Aorta (tissue), 5 donors: ENCODE measurements around the gene ST6GALNAC5. TPM values are rescaled to one million over a fixed set of nuclear protein-coding genes. Genes with fewer than 3 reads are reported as not detected.

Experiments
- ATAC-seq: fragments of 200-7000 bp; cut with Tn5 transposase; one replicate; pipeline ENCODE4 v1.9.1; 2022; ENCODE audit warnings: moderate library complexity; ENCODE audit not compliant: low FRiP score
- DNase-seq, 2 donors: peaks; one replicate each; pipeline ENCODE4 v3.0.0-alpha.2; 2020
- H3K27ac ChIP-seq, 2 donors: one replicate each; pipeline ENCODE4 v1.5.1; 2013; ENCODE audit warnings: low read length in 2 of 2, mild to moderate bottlenecking in 2 of 2, moderate library complexity in 2 of 2, control low read depth in 1 of 2, inconsistent platforms in 1 of 2, low read depth in 1 of 2
- H3K27me3 ChIP-seq, 2 donors: one replicate each; pipeline ENCODE4 v1.6.1; 2013; ENCODE audit warnings: control low read depth in 1 of 2, low read length in 1 of 2, mild to moderate bottlenecking in 1 of 2, moderate library complexity in 1 of 2; ENCODE audit not compliant: insufficient read depth in 2 of 2, control insufficient read depth in 1 of 2
- H3K36me3 ChIP-seq, 2 donors: one replicate each; pipeline ENCODE4 v1.6.1; 2013; ENCODE audit warnings: control low read depth in 1 of 2, low read length in 1 of 2, mild to moderate bottlenecking in 1 of 2; ENCODE audit not compliant: insufficient read depth in 2 of 2, control insufficient read depth in 1 of 2
- H3K4me1 ChIP-seq, 2 donors: one replicate each; pipeline ENCODE4 v1.6.1; 2013; ENCODE audit warnings: low read length in 2 of 2, control low read depth in 1 of 2, mild to moderate bottlenecking in 1 of 2, moderate library complexity in 1 of 2; ENCODE audit not compliant: insufficient read depth in 2 of 2, control insufficient read depth in 1 of 2
- H3K4me3 ChIP-seq, 2 donors: one replicate each; pipeline ENCODE4 v1.5.1; 2013; ENCODE audit warnings: low read length in 2 of 2, control low read depth in 1 of 2, mild to moderate bottlenecking in 1 of 2
- H3K9me3 ChIP-seq: one replicate; pipeline ENCODE4 v1.6.1; 2013; ENCODE audit warnings: mild to moderate bottlenecking, low read length; ENCODE audit not compliant: control insufficient read depth
- WGBS, 2 donors: extraction: QIAGEN DNeasy Blood & Tissue Kit; methylation state at CpG; one replicate each; pipeline ENCODE4 v1.1.7; 2013; 5-methylcytosine and 5-hydroxymethylcytosine counted together
- intact Hi-C, 2 donors: fragments of 100-400 bp; cut with DNase I; formaldehyde crosslinking; loops; one replicate each; pipeline versions ENCODE4 v1.14.2 to v1.15.0; 2022
- polyA plus RNA-seq, 2 donors: library from polyadenylated mRNA; stranded (reverse); fragments of 200-250 nt; gene quantifications; one replicate each; pipeline ENCODE4 v1.2.3, GENCODE V29; 2013
- total RNA-seq, 2 donors: library from RNA; stranded (reverse); fragmentation: NEBNext Ultra II Directional; extraction: Animal tissue kit (Norgen Biotek cat#: 25700); gene quantifications; one replicate each; pipeline ENCODE4 v1.2.1, GENCODE V29; 2021
- donor health status: healthy with polysubstance abuse.
- donor health status: Bipolar disorder and iron deficiency.
- donor health status: DM: no; HTN: no; CAD: no.
- donor health status: DM: no; HTN: no; CAD: no.
- donor health status: DM: yes; HTN: yes; CAD: no.

The ST6GALNAC5 gene
- total and polyA plus RNA-seq, 4 donors, result 2.6 to 11.7 (median 6.7) TPM

- H3K4me3 ChIP-seq, result no peak overlapping the region
- ATAC-seq (no peak), DNase-seq (no peak)
- no peaks in the 10 kb centered on the region for H3K9me3 ChIP-seq
- no peak overlapping the region for H3K27ac ChIP-seq
- no peaks in the 10 kb centered on the region for H3K36me3 ChIP-seq
- WGBS, 2 donors, result 95 to 99% methylated on average over 2 of the region's 2 CpGs
- intact Hi-C loops, result no loop called here
- H3K4me1 ChIP-seq, result peaks cover 0 to 1% of the 10 kb centered on the region in 2 donors
- no peaks in the 10 kb centered on the region for H3K27me3 ChIP-seq
These were observed 34.0 kb downstream of the ST6GALNAC5 start for GRCh38 chr1:76901158-76901767.

DNA sequence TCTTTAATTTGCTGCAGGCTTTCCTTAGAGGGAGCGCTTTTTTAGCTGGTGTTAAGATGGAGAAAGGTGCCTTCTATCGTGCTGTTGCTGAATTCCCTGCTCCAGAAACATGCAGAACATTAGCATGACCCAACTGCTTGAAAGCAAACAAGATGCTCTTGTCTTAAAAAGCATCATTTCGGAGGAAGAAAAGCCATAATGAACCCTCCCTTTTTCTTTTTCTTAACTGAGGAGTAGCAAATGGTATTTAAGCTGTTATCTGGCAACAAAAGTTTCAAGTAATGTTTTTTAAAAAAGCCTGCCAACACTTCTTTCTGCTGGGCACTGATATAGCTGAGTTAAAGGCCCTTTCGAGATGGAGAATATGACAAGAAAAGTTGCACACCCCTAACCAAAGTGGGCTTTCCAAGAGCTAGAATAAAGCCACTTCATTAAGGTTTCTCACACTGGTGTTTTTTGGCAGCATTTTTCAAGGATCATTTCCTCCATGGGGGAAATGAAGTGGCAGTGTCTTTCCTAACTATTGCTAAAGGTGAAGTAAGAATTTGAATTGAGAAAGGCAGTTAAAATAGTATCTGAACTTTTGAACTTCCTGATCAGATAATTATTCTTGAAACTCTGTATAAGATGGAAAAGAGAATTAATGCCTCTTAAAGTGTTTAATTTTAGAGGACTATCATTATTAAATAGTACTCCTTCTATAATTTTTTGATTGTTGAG lies 38.8 kb downstream of the ST6GALNAC5 start:
- H3K27ac ChIP-seq, result no peak overlapping the region
- no peak overlapping the region for H3K4me3 ChIP-seq
- WGBS, 2 donors, result 66 to 69% methylated on average over 4 of the region's 4 CpGs
- DNase-seq (no peak), ATAC-seq (no peak)
- H3K4me1 ChIP-seq, result peaks cover 0 to 1% of the 10 kb centered on the region in 2 donors
- no peaks in the 10 kb centered on the region for H3K27me3 ChIP-seq
- H3K9me3 ChIP-seq, result peaks cover 1% of the 10 kb centered on the region
- H3K36me3 ChIP-seq, result no peaks in the 10 kb centered on the region
- intact Hi-C loops, result no loop called here

GRCh38 chr1:76909311-76909710 lies 42.0 kb downstream of the ST6GALNAC5 start:
- no peaks in the 10 kb centered on the region for H3K36me3 ChIP-seq
- H3K27me3 ChIP-seq, result no peaks in the 10 kb centered on the region
- DNase-seq, result no peak
- H3K9me3 ChIP-seq, result peaks cover 1% of the 10 kb centered on the region
- ATAC-seq, result no peak
- H3K27ac ChIP-seq, result no peak overlapping the region
- intact Hi-C loops, result no loop called here
- 47 to 55% methylated on average over 1 of the region's 1 CpG for WGBS, 2 donors
- no peak overlapping the region for H3K4me3 ChIP-seq
- H3K4me1 ChIP-seq, result peaks cover 0 to 1% of the 10 kb centered on the region in 2 donors

- ATAC-seq (no peak), DNase-seq (no peak)
- Histone ChIP-seq H3K36me3 (no peaks in the 10 kb centered on the region), H3K27me3 (no peaks in the 10 kb centered on the region), H3K27ac (no peak overlapping the region), H3K4me3 (no peak overlapping the region), H3K4me1 (no peaks in the 10 kb centered on the region), H3K9me3 (no peaks in the 10 kb centered on the region)
- intact Hi-C loops, result no loop called here
- 81 to 85% methylated on average over 6 of the region's 6 CpGs for WGBS, 2 donors
These were observed 51.8 kb downstream of the ST6GALNAC5 start for GRCh38 chr1:76919085-76919484.

- intact Hi-C loops, result no loop called here
- Histone ChIP-seq H3K4me1 (no peaks in the 10 kb centered on the region), H3K36me3 (no peaks in the 10 kb centered on the region), H3K27me3 (no peaks in the 10 kb centered on the region), H3K9me3 (no peaks in the 10 kb centered on the region), H3K27ac (no peak overlapping the region), H3K4me3 (no peak overlapping the region)
- 81 to 83% methylated on average over 3 of the region's 3 CpGs for WGBS, 2 donors
- no peak for DNase-seq
- ATAC-seq, result no peak
These were observed 54.3 kb downstream of the ST6GALNAC5 start for GRCh38 chr1:76921590-76921989.

DNA sequence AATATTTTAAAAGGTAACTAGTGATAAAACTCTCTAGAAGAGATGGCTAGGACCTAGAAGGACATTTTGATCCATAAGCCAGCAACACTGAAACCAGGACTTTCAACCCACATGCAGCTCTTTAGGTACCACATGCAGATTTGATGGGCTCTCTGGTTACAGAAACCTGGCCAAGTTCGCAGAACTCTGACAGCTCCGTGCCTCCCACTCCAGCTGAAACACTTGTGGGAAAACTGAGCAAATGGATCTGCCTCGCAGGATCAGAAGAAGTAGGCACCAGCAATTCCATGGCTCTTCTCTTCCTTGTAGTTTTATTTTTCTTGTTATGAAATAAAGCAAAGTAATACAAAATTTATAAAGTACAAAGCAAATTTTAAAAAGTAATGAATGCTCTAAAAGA lies 58.5 kb downstream of the ST6GALNAC5 start:
- intact Hi-C loops, result no loop called here
- H3K4me3 ChIP-seq, result no peak overlapping the region
- H3K27me3 ChIP-seq, result no peaks in the 10 kb centered on the region
- ATAC-seq (no peak), DNase-seq (no peak)
- no peak overlapping the region for H3K27ac ChIP-seq
- WGBS, 2 donors, result 81 to 82% methylated on average over 3 of the region's 3 CpGs
- no peaks in the 10 kb centered on the region for H3K36me3 ChIP-seq
- H3K4me1 ChIP-seq, result peaks cover 0 to 5% of the 10 kb centered on the region in 2 donors
- no peaks in the 10 kb centered on the region for H3K9me3 ChIP-seq

DNA sequence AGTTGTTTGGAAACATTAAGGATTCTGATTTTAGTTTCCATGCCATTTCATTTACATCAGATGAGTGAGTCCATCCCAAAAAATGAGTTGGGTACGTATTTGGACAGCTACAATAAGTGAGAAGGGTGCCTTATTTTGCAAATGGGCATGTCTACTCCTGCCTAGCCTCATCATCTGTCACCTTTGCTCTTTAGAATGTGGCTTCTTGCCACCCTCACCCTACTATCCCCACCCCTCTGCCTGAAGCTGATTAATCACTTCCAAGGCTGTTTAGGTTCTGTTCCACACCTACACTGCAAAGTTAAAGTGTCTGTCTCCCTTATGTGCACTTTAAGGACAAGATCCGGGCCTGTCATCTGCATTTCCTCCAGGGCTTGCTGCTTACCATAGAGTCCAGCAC lies 61.2 kb downstream of the ST6GALNAC5 start:
- Histone ChIP-seq H3K9me3 (no peaks in the 10 kb centered on the region), H3K4me1 (peaks cover 0 to 5% of the 10 kb centered on the region in 2 donors), H3K27ac (no peak overlapping the region), H3K4me3 (no peak overlapping the region), H3K27me3 (no peaks in the 10 kb centered on the region), H3K36me3 (no peaks in the 10 kb centered on the region)
- ATAC-seq (no peak), DNase-seq (no peak)
- 90 to 91% methylated on average over 2 of the region's 2 CpGs for WGBS, 2 donors
- intact Hi-C loops, result no loop called here

DNA sequence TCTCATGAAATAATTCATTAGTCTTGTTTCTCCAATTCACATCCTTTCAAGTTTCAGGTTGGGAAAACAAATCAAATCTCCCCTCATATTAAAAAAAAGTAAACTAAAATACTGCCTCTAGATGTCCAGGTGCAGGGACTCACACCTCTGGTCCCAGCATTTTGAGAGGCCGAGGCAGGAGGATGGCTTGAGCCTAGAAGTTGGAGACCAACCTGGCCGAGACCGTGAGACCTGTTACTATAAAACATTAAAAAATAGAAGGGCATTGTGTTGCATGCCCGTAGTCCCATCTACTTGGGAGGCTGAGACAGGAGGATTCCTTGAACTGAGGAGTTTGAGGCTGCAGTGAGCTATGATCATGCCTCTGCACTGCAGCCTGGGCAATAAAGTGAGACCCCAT lies 61.9 kb downstream of the ST6GALNAC5 start:
- DNase-seq, result no peak
- no peak overlapping the region for H3K27ac ChIP-seq
- ATAC-seq, result no peak
- H3K4me3 ChIP-seq, result no peak overlapping the region
- no peaks in the 10 kb centered on the region for H3K36me3 ChIP-seq
- H3K4me1 ChIP-seq, result peaks cover 0 to 8% of the 10 kb centered on the region in 2 donors
- WGBS, 2 donors, result 95% methylated on average over 4 of the region's 4 CpGs
- intact Hi-C loops, result no loop called here
- no peaks in the 10 kb centered on the region for H3K27me3 ChIP-seq
- H3K9me3 ChIP-seq, result no peaks in the 10 kb centered on the region
